SJSA1 (cell line): Measurements from ENCODE around the gene XRCC1. TPM values are rescaled to one million over a fixed set of nuclear protein-coding genes. Genes with fewer than 3 reads are reported as not detected.
"Not testable (repeated sequence)": the region's sequence is repeated elsewhere in the genome, so short reads cannot be mapped to it uniquely, and the experiment has no call there.

ENCODE experiments used
- DNase-seq, 2 experiments: peaks; one replicate each; pipeline ENCODE4 v3.0.0-alpha.2; 2015 to 2020; ENCODE audit warnings: low spot score in 2 of 2, low read depth in 1 of 2
- H3K27ac ChIP-seq: fragments of 250-450 bp; sonication (Bioruptor Pico); 2 replicates; pipeline ENCODE4 v1.5.1; 2020; ENCODE audit warnings: mild to moderate bottlenecking, moderate library complexity
- H3K27me3 ChIP-seq: fragments of 250-450 bp; sonication (Bioruptor Pico); replicated peaks from 2 replicates; pipeline ENCODE4 v1.5.1; 2020; ENCODE audit warnings: mild to moderate bottlenecking, moderate library complexity
- H3K36me3 ChIP-seq: fragments of 250-450 bp; sonication (Bioruptor Pico); 2 replicates; pipeline ENCODE4 v1.5.1; 2020; ENCODE audit warnings: mild to moderate bottlenecking
- H3K4me1 ChIP-seq: fragments of 250-450 bp; sonication (Bioruptor Pico); replicated peaks from 2 replicates; pipeline ENCODE4 v1.6.1; 2021; ENCODE audit warnings: mild to moderate bottlenecking
- H3K4me3 ChIP-seq: fragments of 250-450 bp; sonication (Bioruptor Pico); 2 replicates; pipeline ENCODE4 v1.5.1; 2020; ENCODE audit warnings: mild to moderate bottlenecking
- H3K9me3 ChIP-seq: fragments of 250-450 bp; sonication (Bioruptor Pico); replicated peaks from 2 replicates; pipeline ENCODE4 v1.5.1; 2020; ENCODE audit warnings: mild to moderate bottlenecking
- total RNA-seq: library from RNA; depleted of rRNA; stranded (reverse); fragments of >200 nt; shearing (Covaris generic); gene quantifications from 2 replicates; pipeline ENCODE4 v1.2.3, GENCODE V29; 2014

Gene XRCC1
- total RNA-seq, 1 experiment from 2014 or later: 59.8 TPM

GRCh38 chr19:43560687-43561086 lies 14.6 kb downstream of the XRCC1 start:
- Histone ChIP-seq H3K4me3 (no peak overlapping the region), H3K9me3 (no peaks in the 10 kb centered on the region), H3K4me1 (peaks cover 42% of the 10 kb centered on the region), H3K27ac (no peak overlapping the region), H3K36me3 (peaks cover 62% of the 10 kb centered on the region), H3K27me3 (no peaks in the 10 kb centered on the region)
- DNase-seq: peak; percentile 28 to 59

- Histone ChIP-seq H3K36me3 (peaks cover 71% of the 10 kb centered on the region), H3K4me1 (peaks cover 12% of the 10 kb centered on the region), H3K4me3 (no peak overlapping the region), H3K27me3 (no peaks in the 10 kb centered on the region), H3K27ac (no peak overlapping the region), H3K9me3 (no peaks in the 10 kb centered on the region)
- DNase-seq: peak; percentile 54 to 73
Observed at GRCh38 chr19:43555185-43555770, 20.0 kb downstream of the XRCC1 start.

- Histone ChIP-seq H3K27ac (no peak overlapping the region), H3K4me1 (peaks cover 12% of the 10 kb centered on the region), H3K27me3 (no peaks in the 10 kb centered on the region), H3K36me3 (peaks cover 65% of the 10 kb centered on the region), H3K4me3 (no peak overlapping the region), H3K9me3 (no peaks in the 10 kb centered on the region)
- DNase-seq: no peak
Observed at GRCh38 chr19:43554317-43554895, 20.9 kb downstream of the XRCC1 start.

- no peak overlapping the region for H3K27ac ChIP-seq
- peaks cover 12% of the 10 kb centered on the region for H3K4me1 ChIP-seq
- H3K36me3 ChIP-seq: peaks cover 67% of the 10 kb centered on the region
Observed at GRCh38 chr19:43553656-43554055, 21.7 kb downstream of the XRCC1 start.

GRCh38 chr19:43552616-43553015 lies 22.7 kb downstream of the XRCC1 start:
- Histone ChIP-seq H3K27me3 (no peaks in the 10 kb centered on the region), H3K4me1 (peaks cover 7% of the 10 kb centered on the region), H3K9me3 (no peaks in the 10 kb centered on the region), H3K27ac (no peak overlapping the region), H3K36me3 (peaks cover 63% of the 10 kb centered on the region), H3K4me3 (no peak overlapping the region)
- no peak for DNase-seq

More at GRCh38 chr19:43553656-43554055, 21.7 kb downstream of the XRCC1 start:
- Histone ChIP-seq H3K27me3 (no peaks in the 10 kb centered on the region), H3K9me3 (no peaks in the 10 kb centered on the region), H3K4me3 (no peak overlapping the region)
- no peak for DNase-seq

GRCh38 chr19:43552198-43552450 lies 23.2 kb downstream of the XRCC1 start:
- Histone ChIP-seq H3K4me1 (peaks cover 5% of the 10 kb centered on the region), H3K27ac (no peak overlapping the region), H3K27me3 (no peaks in the 10 kb centered on the region), H3K9me3 (no peaks in the 10 kb centered on the region), H3K4me3 (no peak overlapping the region), H3K36me3 (peaks cover 65% of the 10 kb centered on the region)
- no peak for DNase-seq

GRCh38 chr19:43551399-43552197 lies 23.7 kb downstream of the XRCC1 start:
- H3K4me3 ChIP-seq: no peak overlapping the region
- H3K27me3 ChIP-seq: no peaks in the 10 kb centered on the region
- no peak for DNase-seq
- peaks cover 62% of the 10 kb centered on the region for H3K36me3 ChIP-seq
- no peaks in the 10 kb centered on the region for H3K9me3 ChIP-seq
- H3K4me1 ChIP-seq: no peaks in the 10 kb centered on the region
- no peak overlapping the region for H3K27ac ChIP-seq

- H3K27me3 ChIP-seq: no peaks in the 10 kb centered on the region
- H3K36me3 ChIP-seq: peaks cover 54% of the 10 kb centered on the region
- no peak for DNase-seq
- no peak overlapping the region for H3K27ac ChIP-seq
- no peak overlapping the region for H3K4me3 ChIP-seq
- no peaks in the 10 kb centered on the region for H3K9me3 ChIP-seq
- no peaks in the 10 kb centered on the region for H3K4me1 ChIP-seq
Observed at GRCh38 chr19:43548706-43549105, 26.6 kb downstream of the XRCC1 start.

- not testable (repeated sequence) for DNase-seq, H3K4me3 ChIP-seq, H3K9me3 ChIP-seq, H3K27me3 ChIP-seq, H3K4me1 ChIP-seq, H3K27ac ChIP-seq
- peaks cover 54% of the 10 kb centered on the region for H3K36me3 ChIP-seq
Observed at GRCh38 chr19:43547926-43548325, 27.4 kb downstream of the XRCC1 start.

GRCh38 chr19:43546581-43546980 lies 28.7 kb downstream of the XRCC1 start:
- H3K27me3 ChIP-seq: no peaks in the 10 kb centered on the region
- peaks cover 54% of the 10 kb centered on the region for H3K36me3 ChIP-seq
- no peaks in the 10 kb centered on the region for H3K4me1 ChIP-seq
- no peak for DNase-seq
- no peaks in the 10 kb centered on the region for H3K9me3 ChIP-seq
- no peak overlapping the region for H3K4me3 ChIP-seq
- no peak overlapping the region for H3K27ac ChIP-seq

GRCh38 chr19:43545981-43546380 lies 29.3 kb downstream of the XRCC1 start:
- Histone ChIP-seq H3K36me3 (peaks cover 51% of the 10 kb centered on the region), H3K27ac (no peak overlapping the region), H3K9me3 (no peaks in the 10 kb centered on the region), H3K4me1 (no peaks in the 10 kb centered on the region), H3K4me3 (no peak overlapping the region), H3K27me3 (no peaks in the 10 kb centered on the region)
- DNase-seq: no peak

- no peak for DNase-seq
- Histone ChIP-seq H3K4me1 (no peaks in the 10 kb centered on the region), H3K9me3 (no peaks in the 10 kb centered on the region), H3K36me3 (peaks cover 54% of the 10 kb centered on the region), H3K27me3 (no peaks in the 10 kb centered on the region), H3K27ac (no peak overlapping the region), H3K4me3 (no peak overlapping the region)
Observed at GRCh38 chr19:43545276-43545675, 30.1 kb downstream of the XRCC1 start.

- Histone ChIP-seq H3K36me3 (peaks cover 61% of the 10 kb centered on the region), H3K27ac (no peak overlapping the region), H3K27me3 (no peaks in the 10 kb centered on the region), H3K9me3 (no peaks in the 10 kb centered on the region), H3K4me3 (no peak overlapping the region), H3K4me1 (no peaks in the 10 kb centered on the region)
- DNase-seq: no peak
Observed at GRCh38 chr19:43544077-43544476, 31.2 kb downstream of the XRCC1 start.

GRCh38 chr19:43541920-43542650 lies 33.2 kb downstream of the XRCC1 start:
- H3K36me3 ChIP-seq: peaks cover 72% of the 10 kb centered on the region
- H3K4me1 ChIP-seq: no peaks in the 10 kb centered on the region
- H3K27ac ChIP-seq: no peak overlapping the region
- no peaks in the 10 kb centered on the region for H3K27me3 ChIP-seq
- H3K4me3 ChIP-seq: no peak overlapping the region
- no peaks in the 10 kb centered on the region for H3K9me3 ChIP-seq
- no peak for DNase-seq
